ENCODE results near the gene SH2D1A.

- TF ChIP-seq POLR2AphosphoS5 (IDR thresholded peaks at IDR 0.05) (no peak), POLR2A (IDR thresholded peaks at IDR 0.05) (no peak), CTCF (IDR thresholded peaks at IDR 0.05) (no peak), EP300 (IDR thresholded peaks at IDR 0.05) (no peak)
These were observed 39.0 kb upstream of the SH2D1A start for GRCh38 chrX:124307253-124307907.
